HepG2 (cell line): ENCODE data around the gene ERBB4. TPM values are rescaled to one million over a fixed set of nuclear protein-coding genes. Genes with fewer than 3 reads are reported as not detected.

ENCODE experiments used
- ATF3 ChIP-seq: sonication (generic); formaldehyde crosslinking; IDR thresholded peaks from 2 replicates; pipeline ENCODE4 v1.4.0; 2020; ENCODE audit warnings: missing genetic modification reagents
- BRF2 ChIP-seq: sonication (generic); formaldehyde crosslinking; IDR thresholded peaks from 2 replicates; pipeline ENCODE4 v1.8.1; 2022; ENCODE audit warnings: mild to moderate bottlenecking, missing genetic modification reagents
- CAMTA2 ChIP-seq: sonication (generic); formaldehyde crosslinking; IDR thresholded peaks from 2 replicates; pipeline ENCODE4 v1.4.0; 2020; ENCODE audit warnings: mild to moderate bottlenecking, missing genetic modification reagents, borderline replicate concordance
- EED ChIP-seq: sonication (generic); formaldehyde crosslinking; IDR thresholded peaks from 2 replicates; pipeline ENCODE4 v1.5.0; 2020; ENCODE audit warnings: mild to moderate bottlenecking, missing genetic modification reagents
- FOXJ3 ChIP-seq: sonication (generic); formaldehyde crosslinking; IDR thresholded peaks from 2 replicates; pipeline ENCODE4 v1.4.0; 2020; ENCODE audit warnings: missing genetic modification reagents, mild to moderate bottlenecking, borderline replicate concordance
- FOXK2 ChIP-seq: fragments of 450-650 bp; IDR thresholded peaks from 2 replicates; pipeline ENCODE4 v1.6.1; 2016
- GTF3A ChIP-seq: sonication (generic); formaldehyde crosslinking; conservative IDR thresholded peaks from 2 replicates; pipeline ENCODE4 v1.4.0; 2020; ENCODE audit warnings: mild to moderate bottlenecking, missing genetic modification reagents
- MIER3 ChIP-seq: IDR thresholded peaks from 2 replicates; pipeline ENCODE4 v1.6.1; 2016; ENCODE audit warnings: missing compliant biosample characterization, borderline replicate concordance
- MTA3 ChIP-seq: sonication (generic); formaldehyde crosslinking; IDR thresholded peaks from 2 replicates; pipeline ENCODE4 v1.4.0; 2020; ENCODE audit warnings: missing genetic modification reagents
- NR2F6 ChIP-seq, 2 experiments: IDR thresholded peaks; 2 replicates each; pipeline ENCODE4 v1.6.1; 2016; ENCODE audit warnings: antibody characterized with exemption in 1 of 2, mild to moderate bottlenecking in 1 of 2
- NR3C1 ChIP-seq: sonication (generic); formaldehyde crosslinking; IDR thresholded peaks from 2 replicates; pipeline ENCODE4 v1.4.0; 2020; ENCODE audit warnings: missing genetic modification reagents
- RBFOX2 ChIP-seq: fragments of 200-400 bp; formaldehyde crosslinking; IDR thresholded peaks from 2 replicates; pipeline ENCODE4 v1.6.1; 2017; ENCODE audit warnings: low read depth, mild to moderate bottlenecking, low read length
- THAP9 ChIP-seq: sonication (generic); formaldehyde crosslinking; IDR thresholded peaks from 2 replicates; pipeline ENCODE4; 2020; ENCODE audit warnings: missing genetic modification reagents, mild to moderate bottlenecking, borderline replicate concordance
- YEATS4 ChIP-seq: sonication (generic); formaldehyde crosslinking; IDR thresholded peaks from 2 replicates; pipeline ENCODE4 v1.4.0; 2020; ENCODE audit warnings: missing genetic modification reagents, borderline replicate concordance
- ZFP1 ChIP-seq: IDR thresholded peaks from 2 replicates; pipeline ENCODE4 v1.6.1; 2016
- ZFP62 ChIP-seq: sonication (generic); formaldehyde crosslinking; IDR thresholded peaks from 2 replicates; pipeline ENCODE4 v1.4.0; 2020; ENCODE audit warnings: missing genetic modification reagents
- ZNF124 ChIP-seq: sonication (generic); formaldehyde crosslinking; IDR thresholded peaks from 2 replicates; pipeline ENCODE4 v1.4.0; 2020; ENCODE audit warnings: missing genetic modification reagents
- ZNF432 ChIP-seq: sonication (generic); formaldehyde crosslinking; IDR thresholded peaks from 2 replicates; pipeline ENCODE4 v1.5.0; 2020; ENCODE audit warnings: missing genetic modification reagents, mild to moderate bottlenecking, borderline replicate concordance
- ZNF503 ChIP-seq: sonication (generic); formaldehyde crosslinking; IDR thresholded peaks from 2 replicates; pipeline ENCODE4 v1.4.0; 2020; ENCODE audit warnings: missing genetic modification reagents
- ZNF629 ChIP-seq: sonication (generic); formaldehyde crosslinking; conservative IDR thresholded peaks from 2 replicates; pipeline ENCODE4 v1.5.0; 2020; ENCODE audit warnings: missing genetic modification reagents
- polyA plus RNA-seq, 8 experiments: library from polyadenylated mRNA; depleted of rRNA in 3 of 8; stranded (reverse) in 7 of 8; unstranded in 1 of 8; fragments of >200 nt; fragmentation: Illumina TruSeq in 4 of 8; extraction: Trizol in 4 of 8; gene quantifications; 2 replicates each; pipeline versions ENCODE4 v1.2.1 to v1.2.3, GENCODE V29; 2011 to 2016; ENCODE audit warnings: low read depth in 4 of 8, missing spikeins in 1 of 8, mixed read lengths in 1 of 8; ENCODE audit not compliant: insufficient read depth in 1 of 8
- total RNA-seq, 5 experiments: library from RNA; depleted of rRNA; stranded (reverse); fragments of >200 nt; fragmentation: Illumina TruSeq; extraction: Trizol; gene quantifications; 2 replicates each; pipeline ENCODE4 v1.2.3, GENCODE V29; 2016; ENCODE audit warnings: low read depth in 1 of 5
- TF ChIP-seq, protein P1 (sequence below): sonication (generic); formaldehyde crosslinking; IDR thresholded peaks from 2 replicates; pipeline ENCODE4 v1.8.1; 2023; ENCODE audit warnings: mild to moderate bottlenecking, missing genetic modification reagents

The ERBB4 gene
- total and polyA plus RNA-seq, 2 of the 13 experiments (the other 11 are each of a cell fraction or from before 2014, with no cell fraction given): not detected

GRCh38 chr2:212359425-212360067 lies 179.1 kb downstream of the ERBB4 start (continued):
- TF ChIP-seq, protein P1, sequence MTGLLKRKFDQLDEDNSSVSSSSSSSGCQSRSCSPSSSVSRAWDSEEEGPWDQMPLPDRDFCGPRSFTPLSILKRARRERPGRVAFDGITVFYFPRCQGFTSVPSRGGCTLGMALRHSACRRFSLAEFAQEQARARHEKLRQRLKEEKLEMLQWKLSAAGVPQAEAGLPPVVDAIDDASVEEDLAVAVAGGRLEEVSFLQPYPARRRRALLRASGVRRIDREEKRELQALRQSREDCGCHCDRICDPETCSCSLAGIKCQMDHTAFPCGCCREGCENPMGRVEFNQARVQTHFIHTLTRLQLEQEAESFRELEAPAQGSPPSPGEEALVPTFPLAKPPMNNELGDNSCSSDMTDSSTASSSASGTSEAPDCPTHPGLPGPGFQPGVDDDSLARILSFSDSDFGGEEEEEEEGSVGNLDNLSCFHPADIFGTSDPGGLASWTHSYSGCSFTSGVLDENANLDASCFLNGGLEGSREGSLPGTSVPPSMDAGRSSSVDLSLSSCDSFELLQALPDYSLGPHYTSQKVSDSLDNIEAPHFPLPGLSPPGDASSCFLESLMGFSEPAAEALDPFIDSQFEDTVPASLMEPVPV (CRISPR knock-in tag): no peak
- TF ChIP-seq GTF3A (no peak), ZFP62 (no peak), FOXK2 (no peak), BRF2 (CRISPR knock-in tag) (no peak), EED (CRISPR knock-in tag) (no peak), ZNF432 (no peak), FOXJ3 (CRISPR knock-in tag) (peak; percentile 85; the same call in 1 of the 2 replicates), ZNF629 (CRISPR knock-in tag) (no peak), ZFP1 (CRISPR knock-in tag) (no peak), NR2F6 (IDR thresholded peaks at IDR 0.05) (peak; percentile 14; the same call in 1 of the 2 replicates), NR2F6 (CRISPR knock-in tag; IDR thresholded peaks at IDR 0.05) (peak; percentile 30; the same call in 1 of the 2 replicates), THAP9 (CRISPR knock-in tag) (no peak), MTA3 (no peak), ZNF503 (CRISPR knock-in tag) (peak; percentile 68; the same call in 1 of the 2 replicates), ATF3 (CRISPR knock-in tag) (no peak), YEATS4 (CRISPR knock-in tag) (no peak), NR3C1 (CRISPR knock-in tag) (no peak), MIER3 (CRISPR knock-in tag) (0 out of 2 replicates have a peak, but pooled peaks have one; percentile 22), RBFOX2 (no peak), CAMTA2 (CRISPR knock-in tag) (no peak), ZNF124 (CRISPR knock-in tag) (no peak)
